GM18520 (cell line): ENCODE data around the gene HELZ.
"Not testable (repeated sequence)": the region's sequence is repeated elsewhere in the genome, so short reads cannot be mapped to it uniquely, and the experiment has no call there.

Experiments used
- ATAC-seq: cut with Tn5 transposase; IDR thresholded peaks from one replicate; pipeline ENCODE4 v1.9.1; 2021; ENCODE audit not compliant: unreplicated experiment

Gene HELZ

DNA sequence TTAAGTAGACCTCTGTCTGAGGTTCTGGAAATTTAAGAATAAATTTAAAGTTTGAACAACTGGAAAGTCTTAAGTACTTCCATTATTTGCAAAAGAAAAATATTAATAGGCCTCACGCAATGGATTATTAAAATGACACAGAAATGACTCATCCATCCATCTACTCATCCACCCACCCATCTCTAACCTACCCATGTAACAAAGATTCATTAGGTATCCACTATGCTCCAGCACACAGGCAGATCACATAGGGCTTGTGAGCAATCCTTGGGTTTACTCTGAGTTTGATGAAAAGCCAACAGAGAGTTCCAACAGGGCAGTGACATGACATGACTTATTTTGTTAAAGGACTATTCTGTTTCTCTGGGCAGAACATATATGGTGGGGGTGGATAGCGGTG is 93.3 kb downstream of the HELZ start:
- ATAC-seq = no peak

DNA sequence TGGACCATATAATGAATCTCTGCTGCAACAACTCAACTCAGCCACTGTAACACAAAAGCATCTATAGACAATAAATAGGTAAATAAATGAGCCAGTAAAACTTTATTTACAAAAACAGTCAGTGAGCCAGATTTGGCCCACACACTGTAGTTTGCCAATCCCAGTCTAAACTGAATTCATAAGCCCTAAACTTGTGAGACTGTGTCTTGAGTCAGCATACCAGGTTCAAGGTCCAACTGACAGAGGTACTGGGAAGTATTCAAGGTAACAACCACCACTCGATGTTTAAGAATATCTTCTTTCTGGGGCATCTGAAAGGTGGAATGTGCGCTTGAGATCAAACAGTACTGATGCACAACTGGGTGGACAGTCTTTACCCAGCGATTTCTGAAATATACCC is 94.2 kb downstream of the HELZ start:
- no peak for ATAC-seq

DNA sequence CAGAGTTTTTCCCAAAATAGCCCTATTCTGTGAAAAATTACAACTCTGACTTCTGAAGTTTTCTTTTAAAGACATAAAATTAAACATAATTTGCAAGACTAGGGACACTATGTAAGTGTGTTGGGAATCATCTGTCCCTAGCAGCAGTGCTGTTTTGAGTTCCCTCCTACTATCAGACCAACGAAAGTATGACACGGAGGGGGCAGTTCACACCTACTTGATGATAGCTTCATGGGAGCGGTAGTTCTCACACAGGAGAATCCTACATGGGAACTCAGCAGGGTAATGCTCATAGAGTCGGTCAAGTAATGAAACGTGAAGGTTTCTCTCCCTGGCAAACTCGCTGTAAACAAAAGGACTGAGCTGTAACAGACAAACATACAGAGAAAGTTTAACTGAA is 96.6 kb downstream of the HELZ start:
- no peak for ATAC-seq

DNA sequence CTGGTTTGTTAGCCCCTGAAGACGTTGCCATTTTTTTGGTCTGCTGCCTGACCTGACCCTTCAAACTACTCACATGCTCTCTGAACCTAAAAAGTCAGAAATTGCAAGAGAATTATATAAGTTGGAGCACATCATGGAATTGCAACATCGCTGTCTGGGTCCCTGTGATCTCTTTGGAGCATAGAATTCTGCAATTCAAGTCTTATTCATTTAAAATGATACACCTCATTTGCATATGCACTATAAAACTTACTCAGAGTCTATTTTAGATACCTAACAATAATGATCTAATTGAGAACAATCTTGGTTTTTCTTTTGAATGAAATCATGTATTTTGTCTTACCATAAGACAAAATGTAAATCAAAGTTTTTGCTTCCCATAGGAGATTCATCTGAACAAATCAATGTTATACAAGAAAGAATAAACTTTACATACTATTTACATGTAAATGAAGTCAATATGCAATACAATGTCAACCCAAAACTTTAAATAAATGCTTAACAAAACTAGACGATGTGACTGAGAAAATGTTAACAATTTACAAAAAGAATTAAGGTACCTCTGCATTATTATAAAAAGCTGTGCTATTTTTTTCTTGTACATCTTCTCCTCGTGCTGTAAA is 99.7 kb downstream of the HELZ start:
- ATAC-seq = no peak

DNA sequence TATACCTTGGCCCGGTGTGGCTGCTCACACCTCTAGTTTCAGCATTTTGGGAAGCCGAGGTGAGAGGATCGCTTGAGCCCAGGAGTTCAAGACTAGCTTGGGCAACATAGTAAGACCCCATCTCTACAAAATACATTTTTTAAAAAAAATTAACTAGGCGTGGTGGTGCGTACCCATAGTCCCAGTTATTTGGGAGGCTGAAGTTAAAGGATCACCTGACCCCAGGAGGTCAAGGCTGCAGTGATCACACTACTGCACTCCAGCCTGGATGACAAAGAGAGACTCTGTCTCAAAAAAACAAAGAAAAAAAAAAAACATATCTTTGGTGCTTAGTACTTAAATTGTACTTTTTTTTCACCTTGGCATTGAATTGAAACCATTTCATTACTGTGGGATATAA is 101.7 kb downstream of the HELZ start:
- ATAC-seq = no peak

DNA sequence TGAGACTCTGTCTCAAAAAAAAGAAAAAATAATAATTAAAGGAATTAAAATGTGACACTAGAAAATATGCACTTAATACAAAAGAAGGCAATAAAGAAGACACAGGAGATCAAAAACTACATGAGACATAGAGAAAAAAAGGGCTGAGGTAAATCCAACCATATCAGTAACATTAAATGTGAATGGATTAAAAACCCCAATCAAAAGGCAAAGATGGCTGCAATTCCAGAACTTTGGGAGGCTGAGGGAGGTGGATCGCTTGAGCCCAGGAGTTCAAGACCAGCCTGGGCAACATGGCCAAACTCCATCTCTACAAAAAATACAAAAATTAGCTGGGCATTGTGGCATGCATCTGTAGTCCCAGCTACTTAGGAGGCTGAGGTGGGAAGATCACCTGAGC is 103.0 kb downstream of the HELZ start:
- not testable (repeated sequence) for ATAC-seq

DNA sequence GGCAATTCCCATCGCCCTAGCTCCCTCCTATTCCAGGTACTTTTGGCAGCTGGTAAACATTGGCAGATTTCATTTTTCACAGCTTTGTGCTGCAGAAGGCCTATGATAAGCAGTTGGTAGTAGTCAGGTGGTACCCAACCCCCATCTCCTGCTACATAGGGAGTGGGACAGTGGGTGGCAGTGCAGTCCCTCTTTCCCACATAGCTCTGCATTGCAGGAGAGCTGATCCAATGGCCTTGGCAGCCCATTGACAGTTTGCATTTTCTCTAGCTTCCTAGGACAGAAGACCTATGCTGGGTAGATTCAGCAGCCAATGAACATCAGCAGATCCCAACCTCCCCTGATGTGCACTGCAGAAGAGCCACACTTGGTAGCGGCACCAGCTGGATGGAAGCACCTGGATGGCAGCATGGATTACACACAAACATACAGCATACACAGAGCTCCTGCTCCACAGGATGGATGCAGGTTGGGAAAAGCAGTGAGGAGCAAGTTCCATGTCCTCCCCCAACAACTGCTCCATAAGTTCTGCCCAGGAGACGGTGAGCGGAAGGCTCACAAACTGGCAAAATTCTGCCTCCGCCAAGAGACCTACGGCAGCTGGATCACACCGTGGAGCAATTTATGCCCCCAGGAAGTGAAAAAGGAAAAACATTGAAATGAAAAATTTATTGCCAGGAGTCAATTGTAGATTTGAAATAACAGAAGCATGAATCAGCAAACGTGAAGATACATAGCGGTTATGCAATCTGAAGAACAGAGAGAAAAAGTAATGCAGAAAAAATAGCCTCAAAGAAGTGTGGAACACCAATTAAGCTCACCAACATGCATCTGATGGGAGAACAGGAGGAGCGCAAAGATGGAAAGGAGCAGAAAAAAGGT is 105.0 kb downstream of the HELZ start:
- no peak for ATAC-seq

DNA sequence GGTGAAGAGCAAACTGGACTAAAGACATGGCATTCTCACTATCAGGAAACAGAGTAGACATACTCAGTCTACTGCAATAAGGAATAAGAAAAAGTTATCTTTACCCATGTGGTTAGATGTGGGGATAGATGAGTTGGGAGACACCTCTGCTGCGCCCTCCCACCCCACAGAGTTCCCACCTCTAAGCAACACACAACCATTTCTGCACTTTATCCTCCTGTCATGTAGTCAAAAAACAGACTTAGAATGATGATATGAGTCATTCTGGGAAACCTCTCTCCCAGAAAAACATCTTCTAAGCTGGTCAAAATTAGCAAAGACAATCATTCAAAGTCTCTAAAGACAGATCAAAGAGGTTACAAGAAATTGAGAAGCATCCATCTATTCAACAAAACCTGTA is 105.7 kb downstream of the HELZ start:
- ATAC-seq = no peak

DNA sequence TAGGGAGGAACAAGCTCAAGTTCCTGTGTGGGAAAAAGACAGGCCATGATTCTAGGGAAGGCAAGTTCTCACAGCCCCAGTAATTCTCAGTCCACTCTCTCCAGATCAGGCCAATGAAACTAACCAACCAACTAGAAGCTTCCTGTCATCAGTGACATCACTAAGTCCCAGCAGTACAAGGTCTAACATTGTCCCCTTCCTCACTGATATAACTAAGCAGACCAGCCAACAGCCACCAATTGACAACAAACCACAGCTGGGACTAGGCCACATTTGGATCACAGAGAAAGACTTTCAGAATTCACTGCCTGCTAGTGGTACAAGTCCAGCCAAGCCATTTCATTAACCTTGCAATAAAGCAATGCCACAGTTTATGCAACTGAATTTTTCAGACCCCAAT is 106.6 kb downstream of the HELZ start:
- no peak for ATAC-seq

DNA sequence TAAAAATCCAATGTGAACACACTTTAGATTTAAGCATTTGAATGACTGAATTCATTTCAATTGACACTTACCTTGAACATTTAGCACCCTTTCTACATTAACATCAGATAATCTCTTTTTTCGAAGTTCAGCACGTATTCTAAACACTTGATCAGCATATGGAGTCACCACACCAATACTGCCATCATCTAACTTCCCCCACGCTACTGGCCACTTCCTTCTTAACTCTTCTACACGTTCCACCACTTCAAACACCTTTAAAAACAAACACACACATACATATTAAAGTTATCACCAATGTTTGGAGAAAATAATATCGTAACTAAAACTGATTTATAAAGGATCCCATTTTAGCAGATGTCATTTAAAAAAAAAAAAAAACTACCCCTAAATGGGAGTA is 107.1 kb downstream of the HELZ start:
- ATAC-seq = no peak

DNA sequence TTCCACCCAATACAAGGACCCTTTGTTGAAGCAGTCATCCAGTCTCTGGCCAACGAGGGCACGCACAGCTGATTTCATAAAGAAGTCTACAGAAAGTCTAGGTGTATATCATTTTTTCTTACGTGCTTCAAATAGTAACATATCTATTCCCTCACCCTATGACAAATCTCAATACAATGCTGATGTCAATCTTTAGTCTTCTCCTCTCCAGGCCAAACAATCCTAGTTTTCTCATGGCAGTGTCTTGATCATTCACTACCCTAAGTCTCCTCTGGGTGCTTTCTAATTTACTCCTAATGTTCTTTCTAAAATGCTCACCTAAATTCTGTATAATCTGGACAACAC is 108.0 kb downstream of the HELZ start:
- no peak for ATAC-seq

DNA sequence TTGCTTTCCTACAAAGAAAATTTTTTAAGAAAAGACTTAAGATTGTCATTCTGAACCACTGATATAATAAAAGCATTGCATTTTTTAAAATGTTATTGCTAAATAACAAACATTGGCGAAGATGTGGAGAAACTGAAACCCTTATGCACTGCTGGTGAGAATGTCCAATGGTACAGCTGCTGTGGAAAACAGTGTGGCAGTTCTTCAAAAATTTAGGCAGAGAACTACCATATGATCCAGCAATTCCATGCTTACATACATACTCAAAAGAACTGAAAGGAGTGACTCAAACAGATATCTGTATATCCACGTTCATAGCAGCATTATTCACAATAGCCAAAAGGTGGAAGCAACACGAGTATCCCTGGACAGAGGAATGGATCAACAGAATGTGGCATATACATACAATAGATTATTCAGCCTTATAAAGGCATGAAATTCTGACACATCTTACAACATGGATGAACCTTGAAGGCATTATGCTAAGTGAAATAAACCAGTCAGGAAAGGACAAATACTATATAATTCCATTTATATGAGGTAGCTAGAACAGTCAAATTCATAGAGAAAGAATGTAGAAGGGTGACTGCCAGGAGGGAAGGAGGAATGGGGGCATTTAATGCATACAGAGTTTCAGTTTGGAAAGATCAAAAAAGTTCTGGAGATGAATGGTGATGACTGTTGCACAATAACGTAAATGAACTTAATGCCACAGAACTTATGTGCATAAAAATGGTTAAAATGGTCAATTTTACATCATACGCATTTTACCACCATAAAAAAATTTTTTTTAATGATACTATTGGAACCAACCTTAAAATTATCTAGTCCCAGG is 108.6 kb downstream of the HELZ start:
- ATAC-seq = no peak

DNA sequence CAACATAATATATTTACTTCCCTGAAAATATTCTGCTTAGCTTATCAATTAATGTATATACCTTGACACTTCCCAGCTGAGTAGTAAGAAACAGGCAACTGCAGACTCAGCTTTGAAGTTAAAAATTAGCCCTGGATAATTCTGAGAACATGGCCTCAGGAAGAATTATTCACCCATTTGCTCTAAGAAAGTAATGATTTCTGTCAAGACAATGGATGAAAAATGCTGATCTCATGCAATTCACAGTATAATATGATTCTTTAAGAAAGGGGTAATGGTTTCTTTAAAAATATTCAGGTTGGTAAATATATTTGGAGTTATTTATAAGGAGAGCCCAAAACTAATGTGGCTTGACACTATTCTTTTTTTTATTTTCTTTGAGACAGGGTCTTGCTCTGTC is 111.8 kb downstream of the HELZ start:
- ATAC-seq = no peak

DNA sequence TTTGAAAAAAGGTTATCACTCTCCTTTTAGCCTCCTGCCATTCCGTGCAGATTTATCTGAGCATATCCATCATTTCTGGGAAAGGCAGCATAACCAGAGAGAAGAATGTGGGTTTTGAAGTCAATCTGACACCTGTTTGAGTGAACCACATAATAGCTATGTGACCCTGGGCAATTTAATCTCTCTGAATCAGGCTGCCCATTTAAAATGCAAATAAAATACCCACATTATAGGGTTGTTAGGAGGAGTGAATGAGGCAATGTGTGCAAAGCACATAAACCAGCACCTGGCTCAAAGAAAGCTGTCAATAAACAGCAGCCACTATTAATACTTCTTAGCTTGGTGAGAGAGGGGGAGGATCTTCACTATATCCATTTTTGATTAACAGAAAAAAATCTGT is 112.6 kb downstream of the HELZ start:
- no peak for ATAC-seq

DNA sequence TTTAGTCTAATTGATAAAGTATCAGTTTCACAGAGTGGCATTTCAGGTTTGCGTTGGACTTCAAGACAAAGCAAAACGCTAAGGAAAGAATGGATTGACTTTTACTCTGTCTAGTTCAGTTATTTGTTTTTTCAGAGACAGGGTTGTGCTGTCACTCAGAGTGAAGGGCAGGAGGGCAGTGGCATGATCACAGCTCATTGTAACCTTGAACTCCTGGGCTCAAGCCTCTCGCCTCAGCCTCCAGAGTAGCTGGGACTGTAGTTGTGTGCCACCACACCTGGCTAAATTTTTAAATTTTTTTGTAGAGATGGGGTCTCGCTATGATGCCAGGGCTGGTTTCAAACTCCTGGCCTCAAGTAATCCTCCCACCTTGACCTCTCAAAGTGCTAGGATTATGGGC is 114.2 kb downstream of the HELZ start:
- ATAC-seq = no peak

DNA sequence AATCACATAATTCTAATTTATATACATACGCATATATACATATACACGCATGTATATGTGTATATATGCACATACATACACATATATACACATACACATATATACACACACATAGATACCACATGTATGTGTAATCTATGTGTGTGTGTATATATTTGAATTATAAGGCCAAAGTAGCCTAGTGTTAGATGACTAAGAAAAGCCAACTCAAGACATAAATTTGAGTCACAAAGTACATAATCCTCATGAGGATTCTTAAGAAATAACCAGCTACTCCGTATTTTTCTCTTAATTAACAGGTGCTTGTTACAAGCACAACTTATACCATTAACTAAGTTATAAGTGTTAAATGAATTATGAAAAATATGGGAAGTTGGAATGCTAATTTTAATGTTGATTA is 115.7 kb downstream of the HELZ start:
- no peak for ATAC-seq

DNA sequence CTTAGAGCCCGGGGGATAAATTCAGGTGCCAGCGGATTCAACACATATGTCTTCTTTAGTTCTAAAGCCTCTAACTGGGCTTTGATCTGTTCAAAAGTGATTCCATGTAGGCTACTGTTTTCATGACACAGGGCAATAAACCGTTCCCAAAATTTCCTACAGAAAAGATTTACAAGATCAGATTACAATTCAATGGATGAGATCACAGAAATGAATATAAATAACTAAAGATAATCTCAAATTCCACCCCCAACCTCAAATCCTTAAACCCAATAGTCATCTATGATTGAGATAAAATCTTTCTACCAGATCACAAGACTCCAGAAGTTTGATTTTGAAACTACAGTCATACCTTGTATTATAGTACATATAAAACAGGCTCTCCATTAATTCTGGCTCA is 116.3 kb downstream of the HELZ start:
- ATAC-seq = no peak

DNA sequence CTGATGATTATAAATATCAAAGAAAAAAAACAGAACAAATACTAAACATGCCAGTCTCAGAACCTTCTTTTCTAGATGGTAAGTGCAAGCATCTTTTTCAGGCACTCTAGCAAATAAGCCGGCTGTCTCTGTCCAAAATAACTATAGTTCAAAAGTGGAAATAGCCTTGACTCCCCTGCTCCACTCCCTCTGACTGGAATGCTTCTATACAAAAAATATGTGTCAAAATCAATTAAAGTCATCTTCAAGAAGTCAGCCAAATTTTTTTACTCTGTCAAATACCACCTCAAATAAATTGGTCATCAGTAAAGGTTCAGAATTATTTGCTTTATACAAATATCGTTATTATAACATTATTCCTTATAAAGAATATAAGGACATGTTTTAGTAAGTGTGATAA is 117.1 kb downstream of the HELZ start:
- ATAC-seq = no peak

DNA sequence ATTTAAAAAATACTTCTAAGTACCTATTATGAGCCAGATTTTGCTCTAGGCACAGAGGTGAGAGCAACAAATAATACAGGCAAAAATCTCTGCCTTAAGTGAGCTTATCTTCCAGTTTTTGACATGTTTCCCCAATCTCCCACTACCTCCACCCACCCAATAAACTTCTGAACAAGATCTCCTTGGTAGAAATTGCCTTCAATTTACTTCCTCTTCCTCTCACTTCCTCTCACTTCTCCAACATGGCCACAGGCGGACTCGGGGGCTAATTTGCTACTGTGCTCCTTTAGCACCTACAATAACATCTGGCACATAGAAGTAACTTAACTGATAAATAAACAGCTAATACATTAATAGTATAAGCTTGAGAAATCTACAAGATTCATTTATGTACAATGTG is 118.0 kb downstream of the HELZ start:
- ATAC-seq = no peak

DNA sequence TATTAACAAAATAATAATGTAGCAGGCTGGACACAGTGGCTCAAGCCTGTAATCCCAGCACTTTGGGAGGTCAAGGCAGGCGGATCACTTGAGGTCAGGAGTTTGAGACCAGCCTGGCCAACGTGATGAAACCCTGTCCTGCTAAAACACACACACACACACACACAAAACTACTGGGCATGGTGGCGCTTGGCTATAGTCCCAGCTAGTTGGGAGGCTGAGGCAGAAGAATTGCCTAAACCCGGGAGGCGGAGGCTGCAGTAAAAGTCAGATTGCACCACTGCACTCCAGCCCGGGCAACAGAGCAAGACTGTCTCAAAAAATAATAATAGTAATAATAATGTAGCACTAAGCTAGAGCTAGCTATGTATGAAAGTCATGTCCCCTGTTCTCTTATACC is 118.5 kb downstream of the HELZ start:
- not testable (repeated sequence) for ATAC-seq

DNA sequence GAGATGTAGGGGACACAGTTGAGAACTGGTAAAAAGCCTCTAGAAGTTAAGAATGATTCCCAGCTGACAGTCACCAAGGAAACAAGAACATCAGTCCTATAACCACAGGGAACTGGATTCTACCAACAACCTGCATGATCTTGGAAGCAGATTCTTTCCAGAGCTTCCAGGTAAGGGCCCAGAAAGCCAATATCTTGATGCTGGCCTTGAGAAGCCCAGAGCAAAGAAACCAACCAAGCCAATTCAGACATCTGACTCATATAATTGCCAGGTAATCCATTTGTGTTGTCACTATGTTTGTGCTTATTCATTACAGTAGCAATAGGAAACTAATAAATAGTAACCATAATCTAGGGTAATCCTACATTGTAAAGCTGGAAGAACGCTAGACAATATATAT is 119.1 kb downstream of the HELZ start:
- ATAC-seq = no peak

DNA sequence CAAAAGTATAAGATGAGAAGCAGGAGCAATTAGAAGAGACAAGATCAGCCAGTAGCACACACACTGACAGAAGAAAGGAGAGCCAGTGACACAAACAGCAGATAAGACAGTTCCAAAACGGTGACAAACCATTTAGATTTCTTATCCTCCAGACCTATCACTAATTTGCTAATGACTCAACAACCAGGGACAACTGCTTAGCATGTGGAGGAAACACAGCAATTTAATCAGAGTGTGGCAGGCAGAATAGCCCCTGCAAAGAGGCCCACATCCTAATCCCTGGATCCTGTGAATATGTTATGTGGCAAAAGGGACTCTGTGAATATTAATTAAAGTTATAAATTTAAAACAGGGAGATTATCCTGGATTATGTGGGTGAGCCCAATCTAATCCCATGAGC is 119.6 kb downstream of the HELZ start:
- no peak for ATAC-seq
